Body of pancreas (tissue), 4 donors: ENCODE data around the gene ANKRD22. TPM values are rescaled to one million over a fixed set of nuclear protein-coding genes. Genes with fewer than 3 reads are reported as not detected.
"Not testable (repeated sequence)": the region's sequence is repeated elsewhere in the genome, so short reads cannot be mapped to it uniquely, and the experiment has no call there.

Experiments
- ATAC-seq: fragments of 150-250 bp; one replicate; pipeline ENCODE4 v1.9.1; 2016
- DNase-seq, 4 donors: peaks; one replicate each; pipeline ENCODE4 v3.0.0-alpha.2; 2019
- H3K27ac ChIP-seq, 4 donors: fragments of 200-600 bp; sonication (generic); 1 replicate in 3 of 4; 2 replicates in 1 of 4; pipeline versions ENCODE4 v1.5.1 to v1.6.1; 2016 to 2019; ENCODE audit warnings: mild to moderate bottlenecking in 1 of 4, mixed read lengths in 1 of 4, moderate library complexity in 1 of 4
- H3K27me3 ChIP-seq, 2 donors: fragments of 200-600 bp; sonication (generic); one replicate each; pipeline ENCODE4 v1.6.0; 2016; ENCODE audit warnings: mild to moderate bottlenecking in 1 of 2
- H3K36me3 ChIP-seq, 2 donors: fragments of 200-600 bp; sonication (generic); replicated peaks in 1 of 2; 2 replicates each; pipeline ENCODE4 v1.5.1; 2016; ENCODE audit warnings: low read depth in 2 of 2; ENCODE audit not compliant: insufficient read depth in 1 of 2
- H3K4me1 ChIP-seq: fragments of 200-600 bp; sonication (generic); one replicate; pipeline ENCODE4 v1.6.0; 2016
- H3K4me3 ChIP-seq, 2 donors: fragments of 200-600 bp; sonication (generic); 1 replicate in 1 of 2; 2 replicates in 1 of 2; pipeline ENCODE4 v1.5.1; 2016 to 2019
- H3K9me3 ChIP-seq, 3 donors: fragments of 200-600 bp; sonication (generic); 1 replicate in 2 of 3; 2 replicates in 1 of 3; pipeline ENCODE4 v1.5.1; 2016
- POLR2A ChIP-seq, 3 donors: fragments of 450-650 bp; IDR thresholded peaks; one replicate each; pipeline ENCODE4 v1.6.1; 2016; ENCODE audit warnings: antibody characterized with exemption in 3 of 3, mild to moderate bottlenecking in 2 of 3
- WGBS, 2 donors: methylation state at CpG; one replicate each; pipeline ENCODE4 v1.1.5; 2017; 5-methylcytosine and 5-hydroxymethylcytosine counted together
- intact Hi-C: fragments of 100-400 bp; cut with DNase I; formaldehyde crosslinking; loops from one replicate; pipeline ENCODE4 v1.15.1; 2023
- total RNA-seq, 2 donors: library from RNA; depleted of rRNA; stranded (reverse); fragments of >200 nt; gene quantifications; one replicate each; pipeline ENCODE4 v1.1.0, GENCODE V29; 2016
- TF ChIP-seq, protein P1 (sequence below), 7 experiments: fragments of 450-650 bp in 4 of 7; fragments of 200-600 bp in 3 of 7; sonication (generic) in 3 of 7; IDR thresholded peaks; one replicate each; pipeline ENCODE4 v1.5.1; 2016 to 2019; ENCODE audit warnings: antibody characterized with exemption in 7 of 7

ANKRD22 gene
- total RNA-seq, 2 donors from 2014 or later, result 5.9 to 13.5 TPM

DNA sequence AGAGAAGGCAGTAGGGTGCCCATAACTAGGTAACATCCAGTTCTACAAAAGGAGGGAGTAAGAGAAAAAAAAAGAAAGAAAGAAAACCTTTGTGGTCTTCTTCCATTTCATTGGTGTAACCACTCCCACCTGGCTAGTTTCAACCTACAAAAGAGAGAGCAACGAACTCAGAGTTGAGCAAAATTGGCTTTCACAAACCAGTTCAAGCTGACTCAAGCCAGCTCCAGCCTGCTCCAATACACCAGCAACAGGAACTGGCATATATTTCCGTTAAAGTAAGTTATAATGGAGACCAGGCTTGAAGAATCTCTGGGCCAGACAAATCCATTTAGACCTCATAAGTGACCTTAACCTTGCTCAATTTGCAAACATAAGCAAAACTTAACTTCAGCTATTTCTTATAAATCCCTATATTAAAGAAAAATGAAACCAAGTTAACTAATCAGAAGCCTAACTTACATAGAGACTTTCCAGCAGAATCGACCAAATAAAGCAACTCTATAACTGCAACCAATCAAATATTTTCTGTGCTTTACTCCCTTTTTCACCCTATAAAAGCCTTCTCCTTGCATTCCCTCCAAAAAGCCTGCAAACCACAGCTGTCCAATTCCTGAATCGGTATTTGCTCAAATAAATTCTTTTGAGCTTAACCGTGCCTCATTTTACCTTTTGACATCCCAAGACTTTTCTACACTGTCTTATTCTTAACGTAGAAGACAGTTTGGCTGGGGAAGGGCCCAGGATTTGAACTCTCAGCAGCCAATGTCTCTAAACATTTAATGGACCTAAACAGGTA lies 10.1 kb downstream of the ANKRD22 start:
- 81% methylated on average over 6 of the region's 6 CpGs for WGBS, 2 donors
- Histone ChIP-seq H3K4me1 (peaks cover 29% of the 10 kb centered on the region), H3K36me3 (no peaks in the 10 kb centered on the region), H3K27ac (peak overlapping the region; percentile 35 to 74 (median 58)), H3K27me3 (no peaks in the 10 kb centered on the region), H3K9me3 (no peaks in the 10 kb centered on the region), H3K4me3 (no peak overlapping the region)
- ATAC-seq (no peak), DNase-seq (peak in 2 of 4 donors; percentile 30 to 42)
- TF ChIP-seq, protein P1, sequence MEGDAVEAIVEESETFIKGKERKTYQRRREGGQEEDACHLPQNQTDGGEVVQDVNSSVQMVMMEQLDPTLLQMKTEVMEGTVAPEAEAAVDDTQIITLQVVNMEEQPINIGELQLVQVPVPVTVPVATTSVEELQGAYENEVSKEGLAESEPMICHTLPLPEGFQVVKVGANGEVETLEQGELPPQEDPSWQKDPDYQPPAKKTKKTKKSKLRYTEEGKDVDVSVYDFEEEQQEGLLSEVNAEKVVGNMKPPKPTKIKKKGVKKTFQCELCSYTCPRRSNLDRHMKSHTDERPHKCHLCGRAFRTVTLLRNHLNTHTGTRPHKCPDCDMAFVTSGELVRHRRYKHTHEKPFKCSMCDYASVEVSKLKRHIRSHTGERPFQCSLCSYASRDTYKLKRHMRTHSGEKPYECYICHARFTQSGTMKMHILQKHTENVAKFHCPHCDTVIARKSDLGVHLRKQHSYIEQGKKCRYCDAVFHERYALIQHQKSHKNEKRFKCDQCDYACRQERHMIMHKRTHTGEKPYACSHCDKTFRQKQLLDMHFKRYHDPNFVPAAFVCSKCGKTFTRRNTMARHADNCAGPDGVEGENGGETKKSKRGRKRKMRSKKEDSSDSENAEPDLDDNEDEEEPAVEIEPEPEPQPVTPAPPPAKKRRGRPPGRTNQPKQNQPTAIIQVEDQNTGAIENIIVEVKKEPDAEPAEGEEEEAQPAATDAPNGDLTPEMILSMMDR (IDR thresholded peaks at IDR 0.05), result no peak
- no peak for TF ChIP-seq POLR2A (IDR thresholded peaks at IDR 0.05)
- intact Hi-C loops, result no loop called here

GRCh38 chr10:88840881-88841280 lies 10.8 kb downstream of the ANKRD22 start:
- 62 to 73% methylated on average over 5 of the region's 5 CpGs for WGBS, 2 donors
- Histone ChIP-seq H3K27me3 (no peaks in the 10 kb centered on the region), H3K27ac (peak overlapping the region; percentile 42 to 74 (median 64)), H3K4me1 (peaks cover 29% of the 10 kb centered on the region), H3K9me3 (no peaks in the 10 kb centered on the region), H3K36me3 (no peaks in the 10 kb centered on the region), H3K4me3 (no peak overlapping the region)
- intact Hi-C loops, result no loop called here
- TF ChIP-seq POLR2A (IDR thresholded peaks at IDR 0.05), result no peak
- TF ChIP-seq, protein P1 (IDR thresholded peaks at IDR 0.05), result no peak
- ATAC-seq (peak; percentile 61), DNase-seq (peak in 3 of 4 donors; percentile 17 to 38 (median 34))

DNA sequence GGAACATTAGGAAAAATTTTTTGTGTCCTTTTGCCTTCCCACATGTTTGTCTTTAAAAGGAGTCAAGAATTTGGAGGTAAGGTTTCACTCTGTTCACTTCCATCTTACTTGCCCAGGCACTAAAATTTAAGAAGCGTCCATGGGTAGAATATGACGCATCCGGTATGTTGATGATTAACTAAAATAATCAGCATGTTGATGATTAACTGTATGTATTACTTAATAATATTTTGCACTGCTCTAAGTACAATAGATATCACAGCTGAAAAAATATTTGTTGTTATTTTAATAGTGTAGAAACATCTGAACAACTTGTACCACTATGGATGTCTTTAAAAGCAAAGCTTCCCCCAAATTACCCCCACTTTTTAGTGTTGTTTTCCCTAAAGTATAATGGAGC lies 11.5 kb downstream of the ANKRD22 start:
- Histone ChIP-seq H3K36me3 (no peaks in the 10 kb centered on the region), H3K4me3 (no peak overlapping the region), H3K4me1 (peaks cover 29% of the 10 kb centered on the region), H3K9me3 (no peaks in the 10 kb centered on the region), H3K27me3 (no peaks in the 10 kb centered on the region), H3K27ac (peak overlapping the region in 3 of 4 donors; percentile 54 to 74 (median 73))
- intact Hi-C loops, result no loop called here
- 14 to 20% methylated on average over 3 of the region's 3 CpGs for WGBS, 2 donors
- DNase-seq, result peak in 1 of 4 donors; percentile 10
- no peak for TF ChIP-seq POLR2A (IDR thresholded peaks at IDR 0.05)
- TF ChIP-seq, protein P1 (IDR thresholded peaks at IDR 0.05), result no peak
- peak; percentile 84 for ATAC-seq

- Histone ChIP-seq H3K27me3 (no peaks in the 10 kb centered on the region), H3K36me3 (no peaks in the 10 kb centered on the region), H3K9me3 (no peaks in the 10 kb centered on the region), H3K4me1 (peaks cover 29% of the 10 kb centered on the region), H3K4me3 (no peak overlapping the region), H3K27ac (no peak overlapping the region)
- intact Hi-C loops, result loop anchor here (5.0 kb wide), 1 partner anchor 93 kb away; no protein-coding TSS in a partner anchor
- WGBS, 2 donors, result 92 to 93% methylated on average over 5 of the region's 5 CpGs
- ATAC-seq (no peak), DNase-seq (no peak)
- TF ChIP-seq POLR2A (IDR thresholded peaks at IDR 0.05), result no peak
- TF ChIP-seq, protein P1 (IDR thresholded peaks at IDR 0.05), result no peak
These were observed 12.8 kb downstream of the ANKRD22 start for GRCh38 chr10:88838766-88839350.

DNA sequence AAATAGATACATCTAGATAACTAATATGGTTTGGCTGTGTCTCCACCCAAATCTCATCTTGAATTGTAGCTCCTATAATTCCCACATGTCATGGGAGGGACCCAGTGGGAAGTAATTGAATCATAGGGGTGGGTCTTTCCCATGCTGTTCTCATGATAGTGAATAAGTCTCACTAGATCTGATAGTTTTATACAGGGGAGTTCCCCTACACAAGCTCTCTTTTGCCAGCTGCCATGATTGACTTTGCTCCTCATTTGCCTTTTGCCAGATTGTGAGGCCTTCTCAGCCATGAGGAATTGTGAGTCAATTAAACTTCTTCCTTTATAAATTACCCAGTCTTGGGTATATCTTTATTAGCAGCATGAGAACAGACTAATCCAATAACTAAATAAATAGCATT lies 14.0 kb downstream of the ANKRD22 start:
- DNase-seq, ATAC-seq, H3K4me3 ChIP-seq, H3K27me3 ChIP-seq, H3K36me3 ChIP-seq, H3K27ac ChIP-seq, H3K9me3 ChIP-seq: not testable (repeated sequence)
- H3K4me1 ChIP-seq, result peaks cover 29% of the 10 kb centered on the region
- intact Hi-C loops, result loop anchor here (5.0 kb wide), 1 partner anchor 95 kb away; no protein-coding TSS in a partner anchor
